SK-N-SH treated with all-trans-retinoic acid at 6 μM for 48 hours (cell line): ENCODE results near the gene KDM4C.

Source experiments
- ATAC-seq: fragments of 200-7000 bp; cut with Tn5 transposase; 3 replicates; pipeline ENCODE4 v1.9.1; 2020; ENCODE audit warnings: mild to moderate bottlenecking, moderate library complexity
- ARNTL ChIP-seq: fragments of 450-650 bp; formaldehyde crosslinking; IDR thresholded peaks from 2 replicates; pipeline ENCODE4 v1.5.0; 2020; ENCODE audit warnings: low read depth, mild to moderate bottlenecking, moderate library complexity, borderline replicate concordance
- CREB5 ChIP-seq: fragments of 250-450 bp; sonication (Bioruptor Pico); IDR thresholded peaks from 2 replicates; pipeline ENCODE4 v1.5.1; 2020; ENCODE audit warnings: low read depth, mild to moderate bottlenecking, moderate library complexity
- CSDC2 ChIP-seq: fragments of 250-450 bp; sonication (Bioruptor Pico); IDR thresholded peaks from 2 replicates; pipeline ENCODE4 v1.5.0; 2020; ENCODE audit warnings: mild to moderate bottlenecking, moderate library complexity
- CSRNP3 ChIP-seq: fragments of 250-450 bp; sonication (Bioruptor Pico); IDR thresholded peaks from 2 replicates; pipeline ENCODE4 v1.5.1; 2021; ENCODE audit warnings: mild to moderate bottlenecking, moderate library complexity
- ESRRG ChIP-seq: fragments of 250-450 bp; sonication (Bioruptor Pico); IDR thresholded peaks from 2 replicates; pipeline ENCODE4 v1.6.1; 2021; ENCODE audit warnings: mild to moderate bottlenecking
- GLIS3 ChIP-seq: fragments of 250-450 bp; sonication (Bioruptor Pico); IDR thresholded peaks from 2 replicates; pipeline ENCODE4 v1.5.0; 2020; ENCODE audit warnings: mild to moderate bottlenecking, moderate library complexity
- ISL1 ChIP-seq: fragments of 250-450 bp; sonication (Bioruptor Pico); IDR thresholded peaks from 2 replicates; pipeline ENCODE4 v2.1.2; 2022; ENCODE audit warnings: mild to moderate bottlenecking, moderate library complexity
- POU6F1 ChIP-seq: fragments of 250-450 bp; sonication (Bioruptor Pico); IDR thresholded peaks from 2 replicates; pipeline ENCODE4 v1.8.0; 2021; ENCODE audit warnings: low read depth, mild to moderate bottlenecking, moderate library complexity, borderline replicate concordance
- PPARA ChIP-seq: fragments of 250-450 bp; sonication (Bioruptor Pico); IDR thresholded peaks from 2 replicates; pipeline ENCODE4 v1.5.0; 2020; ENCODE audit warnings: mild to moderate bottlenecking, borderline replicate concordance
- RARB ChIP-seq: fragments of 250-450 bp; sonication (Bioruptor Pico); IDR thresholded peaks from 2 replicates; pipeline ENCODE4 v1.8.0; 2021; ENCODE audit warnings: mild to moderate bottlenecking, moderate library complexity
- TCF4 ChIP-seq: fragments of 250-450 bp; sonication (Bioruptor Pico); IDR thresholded peaks from 2 replicates; pipeline ENCODE4 v1.8.0; 2021; ENCODE audit warnings: mild to moderate bottlenecking, moderate library complexity, borderline replicate concordance
- TSHZ2 ChIP-seq: fragments of 250-450 bp; sonication (Bioruptor Pico); IDR thresholded peaks from 2 replicates; pipeline ENCODE4 v1.5.0; 2020; ENCODE audit warnings: mild to moderate bottlenecking, moderate library complexity
- ZC3H10 ChIP-seq: fragments of 250-450 bp; sonication (Bioruptor Pico); IDR thresholded peaks from 2 replicates; pipeline ENCODE4 v1.5.1; 2021; ENCODE audit warnings: mild to moderate bottlenecking, moderate library complexity
- ZFP3 ChIP-seq: fragments of 250-450 bp; sonication (Bioruptor Pico); IDR thresholded peaks from 2 replicates; pipeline ENCODE4 v1.5.0; 2020; ENCODE audit warnings: mild to moderate bottlenecking, moderate library complexity
- ZNF70 ChIP-seq: fragments of 450-650 bp; formaldehyde crosslinking; IDR thresholded peaks from 2 replicates; pipeline ENCODE4 v1.5.0; 2020; ENCODE audit warnings: mild to moderate bottlenecking, moderate library complexity
- ZNF8 ChIP-seq: fragments of 450-650 bp; formaldehyde crosslinking; IDR thresholded peaks from 2 replicates; pipeline ENCODE4 v1.5.0; 2020; ENCODE audit warnings: mild to moderate bottlenecking, moderate library complexity

Gene KDM4C

GRCh38 chr9:6924988-6925563 lies 167.3 kb downstream of the KDM4C start (continued):
- TF ChIP-seq TSHZ2 (no peak), POU6F1 (CRISPR knock-in tag) (no peak), ISL1 (CRISPR knock-in tag) (no peak), CSRNP3 (CRISPR knock-in tag) (no peak)

GRCh38 chr9:6925836-6926235 lies 168.1 kb downstream of the KDM4C start:
- TF ChIP-seq ZNF70 (CRISPR knock-in tag) = no peak
- no peak for TF ChIP-seq TCF4 (CRISPR knock-in tag)
- no peak for TF ChIP-seq ZC3H10 (CRISPR knock-in tag)
- no peak for TF ChIP-seq GLIS3 (CRISPR knock-in tag)
- no peak for TF ChIP-seq CREB5
- TF ChIP-seq POU6F1 (CRISPR knock-in tag) = no peak
- TF ChIP-seq ZFP3 = no peak
- no peak for TF ChIP-seq TSHZ2
- TF ChIP-seq ISL1 (CRISPR knock-in tag) = no peak
- no peak for TF ChIP-seq ZNF8 (CRISPR knock-in tag)
- ATAC-seq = no peak

- no peak for ATAC-seq
Measured at GRCh38 chr9:6926436-6926835, 168.7 kb downstream of the KDM4C start.

More at GRCh38 chr9:6926436-6926835, 168.7 kb downstream of the KDM4C start:
- TF ChIP-seq ISL1 (CRISPR knock-in tag) (no peak), CSDC2 (no peak), ZFP3 (no peak), ZC3H10 (CRISPR knock-in tag) (no peak), ARNTL (CRISPR knock-in tag) (no peak), POU6F1 (CRISPR knock-in tag) (no peak), RARB (no peak), TSHZ2 (no peak), ESRRG (no peak), ZNF70 (CRISPR knock-in tag) (no peak), PPARA (no peak)
